ENCODE measurements around the gene SNX9. TPM values are rescaled to one million over a fixed set of nuclear protein-coding genes. Genes with fewer than 3 reads are reported as not detected.

SNX9 gene
- total and polyA plus RNA-seq, 2 of the 4 experiments (the other 2 are of a cell fraction) = 35.3 to 41.2 TPM

GRCh38 chr6:157806856-157807215 is 16.2 kb upstream of the SNX9 start:
- H3K36me3 ChIP-seq (ENCODE audit: control insufficient read depth, insufficient read depth, low read length) = no peaks in the 10 kb centered on the region
- no peak overlapping the region for H2BK20ac ChIP-seq (ENCODE audit: low read depth, low read length)
- ChIA-PET CTCF (interaction anchor here (0.5 kb wide), 1 partner anchor 67 kb away, joined by 3 read pairs; no protein-coding TSS in a partner anchor), POLR2A (ENCODE audit: unreplicated experiment) (no interaction called here)
- H3K23ac ChIP-seq (ENCODE audit: low read depth, low read length) = no peak overlapping the region
- no peaks in the 10 kb centered on the region for H3K9me1 ChIP-seq (ENCODE audit: insufficient read depth, low read length)
- no peak overlapping the region for H4K8ac ChIP-seq (ENCODE audit: low read depth in 2 of 2, low read length in 2 of 2)
- H3K18ac ChIP-seq (ENCODE audit: low read depth, low read length) = peak overlapping the region; percentile 8; the same call in 1 of the 2 replicates
- BruUV-seq (replicated peaks) = no TSS peak
- no peak overlapping the region for H2AK9ac ChIP-seq (replicated peaks; ENCODE audit: low read depth, low read length, poor library complexity)
- DNase-seq (no peak), ATAC-seq (ENCODE audit: low read depth) (no peak; the same call in 1 of the 2 replicates)
- no peak overlapping the region for H2BK5ac ChIP-seq (ENCODE audit: low read depth, low read length, poor library complexity, severe bottlenecking)
- no peak overlapping the region for H2BK120ac ChIP-seq (ENCODE audit: low read depth, low read length)
- H3K9me3 ChIP-seq (ENCODE audit: control insufficient read depth, insufficient read depth, low read length) = 0 out of 2 replicates have a peak, but pooled peaks cover 2% of the 10 kb centered on the region
- in situ Hi-C loops (cut with MboI; ENCODE audit: low sequenced_read_pairs) (no loop called here), dilution Hi-C loops (cut with HindIII; ENCODE audit: low sequenced_read_pairs, unreplicated experiment) (no loop called here), intact Hi-C loops (cut with micrococcal nuclease) (no loop called here)
- no peak overlapping the region for H2AFZ ChIP-seq (replicated peaks; ENCODE audit: low read length, poor library complexity)
- no peak overlapping the region; the same call in 2 of the 3 replicates for H2BK15ac ChIP-seq (ENCODE audit: low read depth, low read length)
- no peaks in the 10 kb centered on the region for H3K79me1 ChIP-seq (ENCODE audit: low read depth in 1 of 2, low read length in 2 of 2)
- no peak overlapping the region for H3K56ac ChIP-seq (ENCODE audit: extremely low read depth, insufficient read depth, low read length)
- no peak overlapping the region for H3K27ac ChIP-seq (ENCODE audit: insufficient read depth, low read length)
- TF ChIP-seq POLR2A (IDR thresholded peaks at IDR 0.05; ENCODE audit: low read depth, low read length) = no peak
- no peak for TF ChIP-seq RFX5 (IDR thresholded peaks at IDR 0.05; ENCODE audit: low read depth, low read length)
- no peak for TF ChIP-seq RAD21 (IDR thresholded peaks at IDR 0.05; ENCODE audit: low read length)
- no peak for TF ChIP-seq USF2 (IDR thresholded peaks at IDR 0.05; ENCODE audit: low read depth, low read length)
- TF ChIP-seq MXI1 (IDR thresholded peaks at IDR 0.05; ENCODE audit: borderline replicate concordance, low read depth, low read length) = no peak
- TF ChIP-seq MAFK (IDR thresholded peaks at IDR 0.05; ENCODE audit: low read depth, low read length) = no peak
- no peak for TF ChIP-seq RCOR1 (IDR thresholded peaks at IDR 0.05; ENCODE audit: insufficient replicate concordance, low read length)
- TF ChIP-seq CHD1 (IDR thresholded peaks at IDR 0.05; ENCODE audit: low read depth, low read length) = no peak
- no peak for TF ChIP-seq SMC3 (IDR thresholded peaks at IDR 0.05; ENCODE audit: low read depth, low read length)
- TF ChIP-seq NFE2L2 (IDR thresholded peaks at IDR 0.05; ENCODE audit: low read depth, low read length) = no peak
- no peak for TF ChIP-seq BHLHE40 (IDR thresholded peaks at IDR 0.05; ENCODE audit: low read depth, low read length)
- TF ChIP-seq MAZ (IDR thresholded peaks at IDR 0.05; ENCODE audit: borderline replicate concordance, low read depth, low read length) = no peak
- no peak for TF ChIP-seq FOS (IDR thresholded peaks at IDR 0.05; ENCODE audit: low read depth, low read length)
- TF ChIP-seq CTCF (conservative IDR thresholded peaks at IDR 0.05; ENCODE audit: low read depth, low read length) = no peak
- no peaks in the 10 kb centered on the region for H4K20me1 ChIP-seq (ENCODE audit: insufficient read depth, low read length)
- no peak overlapping the region for H3K9ac ChIP-seq (ENCODE audit: low read depth, low read length)
- WGBS, 2 experiments (ENCODE audit: extremely low coverage in 2 of 2, insufficient read length in 1 of 2) = 100% methylated on average over 2 of the region's 3 CpGs; no CpG with 5 or more reads in 1 of the 2 experiments
- no peak overlapping the region for H4K91ac ChIP-seq (ENCODE audit: insufficient read depth, low read depth, low read length)
- no peak overlapping the region for H3K4me2 ChIP-seq (ENCODE audit: low read depth, low read length)
- no peak overlapping the region for H2AK5ac ChIP-seq (ENCODE audit: low read depth, low read length)
- no peak overlapping the region for H3K4ac ChIP-seq (ENCODE audit: low read depth, low read length)
- no peak overlapping the region for H4K5ac ChIP-seq (ENCODE audit: low read depth, low read length)
- H3K14ac ChIP-seq (replicated peaks; ENCODE audit: low read depth, low read length) = 0 out of 2 replicates have a peak overlapping the region, but pooled peaks have one; percentile 19
- no peaks in the 10 kb centered on the region for H3K27me3 ChIP-seq (ENCODE audit: control insufficient read depth, insufficient read depth, low read length)
- H3K4me1 ChIP-seq (ENCODE audit: control insufficient read depth, insufficient read depth, low read length) = peaks cover 2% of the 10 kb centered on the region; the same call in 1 of the 2 replicates
- no peak overlapping the region for H3K4me3 ChIP-seq (ENCODE audit: insufficient read depth, low read depth, low read length)

All from IMR-90 (cell line).